Panc1 (cell line): ENCODE data around the gene UAP1. TPM values are rescaled to one million over a fixed set of nuclear protein-coding genes. Genes with fewer than 3 reads are reported as not detected.

Source experiments
- ATAC-seq: fragments of 200-7000 bp; cut with Tn5 transposase; 2 replicates; pipeline ENCODE4 v1.9.1; 2020; ENCODE audit warnings: mild to moderate bottlenecking, moderate library complexity
- BruUV-seq: library from RNA; stranded (reverse); fragments of 400-500 nt; replicated peaks from 2 replicates; lab custom pipeline; 2021; lab: Mats Ljungman, UMichigan
- CTCF ChIA-PET: fragments of 300-600 bp; sonication (Branson Sonifier 250); formaldehyde crosslinking; loops from one replicate; lab custom pipeline; 2022; ENCODE audit warnings: antibody characterized with exemption; lab: Charles Lee
- POLR2A ChIA-PET: fragments of 300-600 bp; sonication (Branson Sonifier 250); formaldehyde crosslinking; loops from one replicate; lab custom pipeline; 2022; ENCODE audit warnings: antibody characterized with exemption; lab: Charles Lee
- DNase-seq: peaks from one replicate; pipeline ENCODE4 v3.0.0-alpha.2; 2010; ENCODE audit warnings: low read depth, low spot score
- H3K27ac ChIP-seq: 2 replicates; pipeline ENCODE4 v1.5.1; 2011; ENCODE audit warnings: mild to moderate bottlenecking, low read length, inconsistent platforms
- H3K27me3 ChIP-seq: fragments of 200-500 bp; sonication (Bioruptor generic); 2 replicates; pipeline ENCODE4 v1.6.0; 2014; ENCODE audit warnings: low read length, inconsistent platforms; ENCODE audit not compliant: control insufficient read depth, insufficient read depth
- H3K36me3 ChIP-seq: fragments of 200-500 bp; sonication (Bioruptor generic); 2 replicates; pipeline ENCODE4 v1.5.1; 2014; ENCODE audit warnings: inconsistent platforms, mild to moderate bottlenecking, low read length, moderate library complexity; ENCODE audit not compliant: control insufficient read depth, insufficient read depth
- H3K4me1 ChIP-seq: 2 replicates; pipeline ENCODE4 v1.5.1; 2011; ENCODE audit warnings: inconsistent platforms, mild to moderate bottlenecking, low read length, moderate library complexity; ENCODE audit not compliant: control insufficient read depth, insufficient read depth
- H3K4me3 ChIP-seq, 2 experiments: 2 replicates each; pipeline ENCODE4 v1.5.1; 2011 to 2012; ENCODE audit warnings: low read depth in 2 of 2, low read length in 2 of 2, mild to moderate bottlenecking in 2 of 2, inconsistent platforms in 1 of 2, moderate library complexity in 1 of 2
- H3K9me3 ChIP-seq: fragments of 200-500 bp; sonication (Bioruptor generic); 2 replicates; pipeline ENCODE4 v1.5.1; 2014; ENCODE audit warnings: low read depth, mild to moderate bottlenecking, inconsistent platforms, low read length, moderate library complexity; ENCODE audit not compliant: control insufficient read depth, insufficient read depth
- POLR2AphosphoS5 ChIP-seq: IDR thresholded peaks from 2 replicates; pipeline ENCODE4 v1.6.1; 2012; ENCODE audit warnings: mild to moderate bottlenecking, low read depth, low read length, moderate library complexity
- SIN3A ChIP-seq: IDR thresholded peaks from 2 replicates; pipeline ENCODE4 v1.6.1; 2012; ENCODE audit warnings: low read depth, mild to moderate bottlenecking, low read length, moderate library complexity, borderline replicate concordance; ENCODE audit not compliant: insufficient read depth
- TCF7L2 ChIP-seq: IDR thresholded peaks from 2 replicates; pipeline ENCODE4 v1.6.1; 2011; ENCODE audit warnings: mild to moderate bottlenecking, low read depth, low read length, inconsistent platforms
- in situ Hi-C: cut with HindIII; loops from 2 replicates; pipeline ENCODE4 v1.10.0; 2016; ENCODE audit warnings: low sequenced_read_pairs, low pct_unique_long_range_greater_than_20kb
- intact Hi-C: fragments of 100-400 bp; cut with micrococcal nuclease; formaldehyde crosslinking; loops from one replicate; pipeline ENCODE4 v1.10.0; 2022; ENCODE audit not compliant: unreplicated experiment
- total RNA-seq: library from RNA; stranded (reverse); gene quantifications from one replicate; pipeline ENCODE4 v1.2.1, GENCODE V29; 2021; ENCODE audit not compliant: unreplicated experiment
- TF ChIP-seq, protein P1 (sequence below): fragments of 450-650 bp; IDR thresholded peaks from 2 replicates; pipeline ENCODE4 v1.5.1; 2017; ENCODE audit warnings: mild to moderate bottlenecking
- TF ChIP-seq, protein P2 (sequence below), 2 experiments: IDR thresholded peaks; 2 replicates each; pipeline ENCODE4 v1.6.1; 2011 to 2012; ENCODE audit warnings: low read depth in 2 of 2, control low read depth in 1 of 2, low read length in 1 of 2, mild to moderate bottlenecking in 1 of 2, moderate library complexity in 1 of 2; ENCODE audit not compliant: insufficient read depth in 1 of 2

The UAP1 gene
- total RNA-seq, 1 experiment from 2014 or later = 97.7 TPM

DNA sequence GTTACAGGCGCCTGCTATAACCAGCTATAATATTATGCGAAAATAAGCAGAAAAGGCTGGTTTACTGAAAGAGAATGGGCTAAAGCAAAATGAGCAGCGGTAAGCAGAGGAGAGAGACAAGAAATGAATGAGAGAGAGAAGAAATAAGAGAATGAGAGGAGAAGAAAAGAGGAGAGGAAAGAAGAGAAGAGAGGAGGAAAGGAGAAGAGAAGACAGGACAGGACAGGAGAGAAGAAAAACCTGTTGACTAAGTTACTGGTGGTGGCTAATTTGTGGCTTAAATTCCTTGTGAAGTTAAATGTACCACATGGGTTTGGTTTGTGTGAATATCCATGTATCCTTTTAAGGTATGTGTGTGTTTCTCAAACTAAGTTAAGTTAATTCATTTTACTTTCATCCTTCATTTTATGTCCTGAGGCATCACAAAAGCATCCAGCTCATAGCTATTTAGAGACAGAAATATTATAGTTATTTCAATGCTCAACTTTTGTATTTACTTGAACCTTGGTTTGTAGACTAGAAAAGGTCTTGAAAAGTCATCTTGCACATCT lies 67.6 kb downstream of the UAP1 start:
- TF ChIP-seq, protein P1, sequence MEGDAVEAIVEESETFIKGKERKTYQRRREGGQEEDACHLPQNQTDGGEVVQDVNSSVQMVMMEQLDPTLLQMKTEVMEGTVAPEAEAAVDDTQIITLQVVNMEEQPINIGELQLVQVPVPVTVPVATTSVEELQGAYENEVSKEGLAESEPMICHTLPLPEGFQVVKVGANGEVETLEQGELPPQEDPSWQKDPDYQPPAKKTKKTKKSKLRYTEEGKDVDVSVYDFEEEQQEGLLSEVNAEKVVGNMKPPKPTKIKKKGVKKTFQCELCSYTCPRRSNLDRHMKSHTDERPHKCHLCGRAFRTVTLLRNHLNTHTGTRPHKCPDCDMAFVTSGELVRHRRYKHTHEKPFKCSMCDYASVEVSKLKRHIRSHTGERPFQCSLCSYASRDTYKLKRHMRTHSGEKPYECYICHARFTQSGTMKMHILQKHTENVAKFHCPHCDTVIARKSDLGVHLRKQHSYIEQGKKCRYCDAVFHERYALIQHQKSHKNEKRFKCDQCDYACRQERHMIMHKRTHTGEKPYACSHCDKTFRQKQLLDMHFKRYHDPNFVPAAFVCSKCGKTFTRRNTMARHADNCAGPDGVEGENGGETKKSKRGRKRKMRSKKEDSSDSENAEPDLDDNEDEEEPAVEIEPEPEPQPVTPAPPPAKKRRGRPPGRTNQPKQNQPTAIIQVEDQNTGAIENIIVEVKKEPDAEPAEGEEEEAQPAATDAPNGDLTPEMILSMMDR = no peak
- TF ChIP-seq POLR2AphosphoS5 (no peak), TCF7L2 (no peak), SIN3A (no peak)
- TF ChIP-seq, protein P2, sequence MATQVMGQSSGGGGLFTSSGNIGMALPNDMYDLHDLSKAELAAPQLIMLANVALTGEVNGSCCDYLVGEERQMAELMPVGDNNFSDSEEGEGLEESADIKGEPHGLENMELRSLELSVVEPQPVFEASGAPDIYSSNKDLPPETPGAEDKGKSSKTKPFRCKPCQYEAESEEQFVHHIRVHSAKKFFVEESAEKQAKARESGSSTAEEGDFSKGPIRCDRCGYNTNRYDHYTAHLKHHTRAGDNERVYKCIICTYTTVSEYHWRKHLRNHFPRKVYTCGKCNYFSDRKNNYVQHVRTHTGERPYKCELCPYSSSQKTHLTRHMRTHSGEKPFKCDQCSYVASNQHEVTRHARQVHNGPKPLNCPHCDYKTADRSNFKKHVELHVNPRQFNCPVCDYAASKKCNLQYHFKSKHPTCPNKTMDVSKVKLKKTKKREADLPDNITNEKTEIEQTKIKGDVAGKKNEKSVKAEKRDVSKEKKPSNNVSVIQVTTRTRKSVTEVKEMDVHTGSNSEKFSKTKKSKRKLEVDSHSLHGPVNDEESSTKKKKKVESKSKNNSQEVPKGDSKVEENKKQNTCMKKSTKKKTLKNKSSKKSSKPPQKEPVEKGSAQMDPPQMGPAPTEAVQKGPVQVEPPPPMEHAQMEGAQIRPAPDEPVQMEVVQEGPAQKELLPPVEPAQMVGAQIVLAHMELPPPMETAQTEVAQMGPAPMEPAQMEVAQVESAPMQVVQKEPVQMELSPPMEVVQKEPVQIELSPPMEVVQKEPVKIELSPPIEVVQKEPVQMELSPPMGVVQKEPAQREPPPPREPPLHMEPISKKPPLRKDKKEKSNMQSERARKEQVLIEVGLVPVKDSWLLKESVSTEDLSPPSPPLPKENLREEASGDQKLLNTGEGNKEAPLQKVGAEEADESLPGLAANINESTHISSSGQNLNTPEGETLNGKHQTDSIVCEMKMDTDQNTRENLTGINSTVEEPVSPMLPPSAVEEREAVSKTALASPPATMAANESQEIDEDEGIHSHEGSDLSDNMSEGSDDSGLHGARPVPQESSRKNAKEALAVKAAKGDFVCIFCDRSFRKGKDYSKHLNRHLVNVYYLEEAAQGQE (IDR thresholded peaks at IDR 0.05; ENCODE audit: insufficient read depth in 1 of 2, low read depth in 2 of 2, low read length in 1 of 2) = no peak
- Histone ChIP-seq H3K27me3 (no peaks in the 10 kb centered on the region), H3K4me1 (0 out of 2 replicates have a peak, but pooled peaks cover 3% of the 10 kb centered on the region), H3K4me3 (no peak overlapping the region), H3K9me3 (no peaks in the 10 kb centered on the region), H3K27ac (no peak overlapping the region), H3K36me3 (no peaks in the 10 kb centered on the region)
- ATAC-seq = no peak
- CTCF ChIA-PET = no interaction called here
- in situ Hi-C loops = no loop called here
- no peak for DNase-seq
- POLR2A ChIA-PET = no interaction called here
- intact Hi-C loops = no loop called here
- no TSS peak for BruUV-seq

DNA sequence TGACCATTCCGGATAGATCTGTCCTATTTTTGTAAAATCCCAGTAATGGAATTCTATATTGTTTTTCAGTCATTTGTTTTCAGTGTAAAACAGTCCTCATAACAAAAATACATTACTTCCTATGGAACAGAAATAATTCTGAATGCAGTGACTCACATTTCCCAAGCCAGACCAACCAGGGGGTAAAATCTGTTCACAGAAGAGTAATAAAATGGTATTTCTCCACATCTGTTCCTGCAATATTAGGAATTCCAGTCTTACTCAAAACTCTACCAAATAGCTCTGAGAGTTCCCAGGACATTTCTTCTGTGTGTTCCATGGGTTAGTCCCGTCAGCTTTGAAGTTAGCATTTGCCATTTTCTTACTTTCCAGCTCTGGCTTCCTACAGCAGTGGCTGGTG lies 68.1 kb downstream of the UAP1 start:
- Histone ChIP-seq H3K27ac (no peak overlapping the region), H3K9me3 (no peaks in the 10 kb centered on the region), H3K27me3 (no peaks in the 10 kb centered on the region), H3K36me3 (no peaks in the 10 kb centered on the region), H3K4me3 (no peak overlapping the region), H3K4me1 (0 out of 2 replicates have a peak, but pooled peaks cover 3% of the 10 kb centered on the region)
- POLR2A ChIA-PET = no interaction called here
- intact Hi-C loops (no loop called here), in situ Hi-C loops (no loop called here)
- DNase-seq (no peak), ATAC-seq (no peak)
- TF ChIP-seq, protein P2 (IDR thresholded peaks at IDR 0.05; ENCODE audit: insufficient read depth in 1 of 2, low read depth in 2 of 2, low read length in 1 of 2) = no peak
- no peak for TF ChIP-seq SIN3A
- no peak for TF ChIP-seq TCF7L2
- TF ChIP-seq POLR2AphosphoS5 = no peak
- TF ChIP-seq, protein P1 = no peak
- BruUV-seq = no TSS peak
- CTCF ChIA-PET = no interaction called here
